Activated CD4-positive, alpha-beta T cell treated with anti-CD3 and anti-CD28 coated beads for 24 hours (primary cell): ENCODE data around the gene TIAL1.
"Not testable (repeated sequence)": the region's sequence is repeated elsewhere in the genome, so short reads cannot be mapped to it uniquely, and the experiment has no call there.

Source experiments
- DNase-seq, 2 donors: peaks; one replicate each; pipeline ENCODE4 v3.0.0-alpha.2; 2020; ENCODE audit warnings: low read depth in 2 of 2

Gene TIAL1

DNA sequence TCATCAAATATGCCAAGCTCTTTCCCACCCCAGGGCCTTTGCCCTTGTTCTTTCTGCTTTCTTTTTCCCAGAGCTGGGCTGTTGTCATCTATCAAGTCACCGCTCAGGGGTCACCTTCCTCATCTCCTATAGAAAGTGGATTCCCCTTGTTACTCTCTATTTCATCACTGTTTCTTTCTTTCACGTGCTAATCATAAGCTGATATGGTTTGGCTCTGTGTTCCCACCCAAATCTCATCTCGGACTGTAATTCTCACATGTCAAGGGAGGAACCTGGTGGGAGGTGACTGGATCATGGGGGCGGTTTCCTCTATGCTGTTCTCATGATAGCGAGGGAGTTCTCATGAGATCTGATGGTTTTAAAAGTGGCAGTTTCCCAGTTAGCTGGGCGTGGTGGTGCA is 17.0 kb upstream of the TIAL1 start:
- DNase-seq, result no peak

DNA sequence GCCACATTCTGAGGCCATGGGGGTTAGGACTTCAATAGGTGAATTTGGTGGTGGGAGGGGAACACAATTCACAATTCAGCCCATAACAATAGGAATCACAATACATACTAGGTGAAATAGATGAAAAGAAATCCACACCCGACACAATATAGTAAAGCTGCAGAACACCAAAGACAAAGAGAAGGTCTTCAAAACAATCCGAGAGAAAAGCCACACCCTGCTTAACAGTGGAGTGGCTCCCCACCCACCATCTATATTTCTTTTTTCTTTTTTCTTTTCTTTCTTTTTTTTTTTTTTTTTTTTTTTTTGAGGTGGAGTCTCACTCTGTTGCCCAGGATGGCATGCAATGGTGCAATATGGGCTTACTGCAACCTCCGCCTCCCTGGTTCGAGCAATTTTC is 14.7 kb upstream of the TIAL1 start:
- no peak for DNase-seq

DNA sequence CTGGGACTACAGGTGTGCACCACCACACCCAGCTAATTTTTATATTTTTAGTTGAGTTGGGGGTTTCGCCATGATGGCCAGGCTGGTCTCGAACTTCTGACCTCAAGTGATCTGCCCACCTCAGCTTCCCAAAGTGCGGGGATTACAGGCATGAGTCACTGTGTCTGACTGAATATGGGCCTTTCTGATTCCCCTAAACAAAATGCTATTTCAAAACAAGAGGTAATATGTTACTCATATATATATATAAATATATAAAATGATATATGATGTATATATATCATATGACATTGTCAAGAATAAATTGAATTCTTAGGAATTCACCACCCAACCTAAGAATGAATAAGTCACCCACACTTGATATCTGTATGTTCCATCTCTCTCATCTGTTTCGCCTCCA is 12.8 kb upstream of the TIAL1 start:
- DNase-seq, result no peak

DNA sequence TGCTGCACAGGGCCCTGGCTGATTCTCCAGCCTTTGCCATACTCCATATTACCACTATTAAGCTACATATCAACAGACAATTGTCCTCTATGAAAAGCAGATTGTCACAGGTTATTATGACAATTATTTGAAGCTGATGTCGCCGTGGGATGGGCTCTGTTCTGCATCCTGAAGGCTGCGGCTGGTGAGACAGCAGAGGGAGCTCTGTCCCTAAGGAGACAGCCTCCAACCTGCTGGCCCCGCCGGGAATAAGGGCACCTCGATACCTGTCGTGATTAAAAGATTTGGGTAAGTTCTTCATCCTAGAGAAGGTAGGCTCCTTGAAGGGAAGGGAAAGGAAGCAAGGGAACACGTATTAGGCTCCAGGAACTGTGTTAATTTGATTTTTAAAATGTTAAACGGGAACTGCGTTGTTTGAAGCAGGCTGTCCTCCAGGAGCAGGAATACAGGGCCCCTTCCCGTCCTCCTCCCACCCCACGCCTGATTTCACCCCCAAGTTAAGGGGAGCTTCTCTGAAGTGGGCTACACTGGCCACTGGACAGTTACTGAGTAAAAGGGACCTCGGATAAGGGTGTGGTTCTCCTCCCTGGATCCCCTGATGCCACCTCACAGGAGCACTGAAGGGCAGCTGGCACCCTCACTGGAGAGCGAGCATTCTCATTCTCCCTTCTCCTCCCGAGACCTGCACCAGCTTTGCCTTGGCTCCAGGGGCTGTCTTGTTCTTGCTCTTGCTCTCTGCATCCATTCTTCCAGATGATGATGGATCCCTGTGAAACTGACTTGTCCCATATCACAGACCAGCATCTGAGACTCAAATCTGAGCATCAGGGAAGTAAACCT is 11.8 kb upstream of the TIAL1 start:
- peak in 1 of 2 donors; percentile 7 for DNase-seq

DNA sequence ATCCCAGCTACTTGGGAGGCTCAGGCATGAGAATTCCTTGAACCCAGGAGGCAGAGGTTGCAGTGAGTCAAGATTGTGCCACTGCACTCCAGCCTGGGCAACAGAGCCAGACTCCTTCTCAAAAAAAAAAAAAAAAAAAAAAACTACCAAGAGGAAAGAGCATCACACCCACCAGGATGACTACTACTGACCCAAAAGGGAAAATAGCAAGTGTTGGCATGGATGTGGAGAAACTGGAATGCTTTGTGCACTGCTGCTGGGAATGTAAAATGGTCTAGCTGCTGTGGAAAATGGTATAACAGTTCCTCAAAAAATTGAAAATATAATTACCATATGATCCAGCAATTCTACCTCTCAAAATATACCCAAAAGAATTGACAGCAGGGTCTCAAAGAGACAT is 7.7 kb upstream of the TIAL1 start:
- DNase-seq, result no peak

DNA sequence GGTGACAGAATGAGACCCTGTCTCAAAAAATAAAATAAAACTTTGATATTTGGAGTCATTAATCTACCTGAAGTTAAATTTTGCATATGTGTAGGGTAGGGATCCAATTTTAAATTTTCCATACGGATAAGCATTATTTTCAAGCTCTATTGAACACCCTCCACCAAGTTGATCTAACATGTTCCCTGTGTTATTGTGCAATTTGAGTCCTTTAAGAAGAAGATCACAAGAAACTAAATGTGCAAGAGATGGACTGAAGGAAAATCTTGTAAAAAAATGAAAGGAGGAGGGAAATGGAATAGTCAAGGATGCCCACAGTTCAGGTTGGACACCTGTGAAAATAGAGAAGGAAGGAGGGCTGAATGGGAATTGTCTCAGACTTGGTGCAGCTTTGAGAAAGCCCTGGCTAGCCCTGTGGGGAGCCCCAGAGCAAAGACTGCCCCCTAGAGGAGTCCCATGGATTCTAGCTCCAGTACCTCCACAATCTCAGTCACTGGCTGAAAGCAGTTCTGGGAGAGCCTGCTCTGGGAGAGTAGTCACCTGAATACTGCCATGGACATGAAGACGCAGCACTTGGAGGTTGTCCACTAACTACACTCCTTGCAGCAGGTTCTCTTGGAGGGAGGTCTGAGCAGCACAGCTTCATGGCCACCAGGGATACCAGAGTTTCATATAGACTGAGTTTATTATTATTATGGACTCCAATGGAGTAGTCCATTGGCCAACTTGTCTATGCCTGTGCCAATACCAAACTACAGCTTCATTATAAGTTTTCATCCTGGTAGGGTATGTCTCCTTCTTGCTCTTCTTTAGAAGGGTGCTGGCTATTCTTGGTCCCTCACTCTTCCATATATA is 5.7 kb upstream of the TIAL1 start:
- peak; percentile 15 to 16 for DNase-seq

DNA sequence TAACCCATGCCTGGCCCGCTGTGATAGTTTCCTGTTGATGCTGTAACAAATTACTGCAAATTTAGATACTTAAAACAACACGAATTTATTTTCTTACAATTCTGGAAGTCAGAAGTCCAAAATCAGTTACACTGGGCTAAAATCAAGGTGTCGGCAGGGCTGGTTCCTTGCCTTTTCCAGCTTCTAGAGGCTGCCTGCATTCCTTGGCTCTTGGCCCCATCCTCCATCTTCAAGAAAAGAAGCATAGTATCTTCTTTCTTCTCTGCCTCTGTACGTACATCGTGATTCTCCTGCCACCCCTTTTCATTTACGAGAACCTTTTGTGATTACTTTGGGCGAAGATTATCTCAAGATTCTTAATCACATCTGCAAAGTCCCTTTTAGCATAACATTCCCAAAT is 1.6 kb upstream of the TIAL1 start:
- DNase-seq, result no peak

DNA sequence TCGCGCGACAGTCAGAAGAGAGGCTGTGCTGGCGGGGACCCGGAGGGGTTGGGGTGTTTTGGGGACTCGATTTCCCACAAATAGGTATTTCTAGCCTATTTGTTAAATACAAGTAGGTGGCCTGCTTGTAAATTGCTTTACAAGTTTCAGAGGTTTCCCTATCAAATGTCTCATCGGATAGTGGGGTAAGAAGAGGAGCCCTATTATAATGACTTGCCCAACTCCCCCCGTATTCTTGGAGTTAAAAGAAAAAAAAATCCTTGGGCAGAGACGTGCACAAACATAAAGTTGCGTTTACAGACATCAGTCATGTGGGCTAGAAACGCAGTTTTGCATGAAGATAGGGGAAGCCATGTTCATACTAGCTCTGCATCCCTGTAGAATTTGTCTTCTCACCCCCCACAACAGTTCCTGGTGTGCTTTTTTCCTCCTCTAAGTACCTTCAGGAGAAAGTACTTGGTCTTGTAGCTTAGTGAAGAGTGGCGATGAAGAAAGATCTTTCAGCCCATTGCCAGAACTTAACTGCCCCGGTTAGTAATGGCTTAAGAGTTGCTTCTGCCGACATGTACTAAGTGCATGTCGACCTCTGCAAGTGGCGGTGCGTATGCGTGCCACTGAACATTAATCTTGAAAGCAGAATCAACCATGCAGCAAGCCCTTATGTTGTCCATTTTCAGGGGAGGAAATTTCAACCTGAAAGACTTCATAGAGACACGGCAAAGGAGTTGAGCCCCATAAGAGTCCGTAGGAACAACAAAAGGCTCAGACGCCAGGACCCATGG is 832 bp upstream of the TIAL1 start:
- DNase-seq, result no peak

DNA sequence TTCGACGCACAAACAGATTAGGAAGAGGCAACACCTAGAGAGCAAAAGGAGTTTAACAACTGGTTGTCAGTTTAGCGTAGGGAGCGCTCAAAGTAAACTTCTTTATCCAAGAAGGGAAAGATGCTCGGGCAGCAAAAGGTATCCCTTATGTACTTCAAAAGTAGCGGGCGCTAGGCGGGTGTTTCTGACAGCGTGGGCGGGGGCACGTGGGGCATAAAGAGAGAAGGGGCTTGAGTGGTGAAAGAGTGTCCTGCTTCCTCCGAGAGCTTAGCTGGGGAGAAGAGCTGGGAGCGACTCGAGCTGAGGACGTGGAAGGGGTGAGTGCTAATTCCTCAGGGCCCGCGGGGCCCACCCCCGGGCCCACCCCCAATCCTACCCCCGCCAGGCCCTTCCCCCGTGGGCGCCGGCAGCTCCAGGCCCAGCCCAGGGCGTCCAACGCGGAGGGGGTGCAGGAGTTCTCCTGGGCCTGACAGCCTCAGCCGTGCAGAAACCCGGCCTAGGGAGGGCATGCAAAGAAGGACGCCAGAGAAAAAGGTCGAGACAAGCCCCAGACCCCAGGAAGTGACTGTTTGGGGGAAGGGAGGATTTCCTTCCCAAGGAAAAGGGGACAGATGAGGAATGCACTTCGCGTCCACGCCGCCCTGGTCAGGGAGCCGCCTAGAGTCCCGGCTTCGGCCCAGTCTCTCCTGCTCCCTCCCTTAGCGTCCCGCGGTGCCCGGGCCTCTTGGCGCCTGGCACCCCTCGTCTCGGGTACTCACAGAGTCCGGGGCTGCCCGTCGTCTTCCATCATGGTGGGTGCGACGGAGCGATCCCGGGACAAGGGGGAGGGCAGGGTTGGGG is 868 bp downstream of the TIAL1 start:
- DNase-seq, result peak; percentile 58 to 62

DNA sequence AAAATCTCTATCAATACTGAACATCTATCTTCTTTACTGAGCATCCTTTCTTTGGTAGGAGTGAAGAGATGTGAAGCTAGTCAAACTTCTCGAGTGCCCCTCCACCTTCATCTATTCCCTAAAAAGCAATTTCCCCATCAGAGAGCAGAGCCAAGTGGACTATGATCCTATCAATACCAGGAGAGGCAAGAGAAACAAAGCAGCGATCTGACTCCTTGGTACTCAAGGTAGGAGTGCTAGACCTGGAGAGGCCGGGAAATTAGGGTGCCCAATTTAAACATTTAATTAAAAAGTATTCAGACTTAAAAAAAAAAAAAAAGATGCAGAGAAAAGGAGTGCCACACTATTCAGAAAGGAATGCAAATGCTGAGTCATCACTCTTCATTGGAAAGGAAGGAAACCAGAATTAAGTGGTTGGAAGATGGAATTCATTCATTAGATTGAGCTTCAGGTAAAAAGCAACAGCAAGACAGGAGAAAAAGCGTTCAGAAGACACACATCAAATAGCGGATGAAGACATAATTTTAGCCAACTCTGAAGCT is 1.6 kb downstream of the TIAL1 start:
- DNase-seq, result no peak

DNA sequence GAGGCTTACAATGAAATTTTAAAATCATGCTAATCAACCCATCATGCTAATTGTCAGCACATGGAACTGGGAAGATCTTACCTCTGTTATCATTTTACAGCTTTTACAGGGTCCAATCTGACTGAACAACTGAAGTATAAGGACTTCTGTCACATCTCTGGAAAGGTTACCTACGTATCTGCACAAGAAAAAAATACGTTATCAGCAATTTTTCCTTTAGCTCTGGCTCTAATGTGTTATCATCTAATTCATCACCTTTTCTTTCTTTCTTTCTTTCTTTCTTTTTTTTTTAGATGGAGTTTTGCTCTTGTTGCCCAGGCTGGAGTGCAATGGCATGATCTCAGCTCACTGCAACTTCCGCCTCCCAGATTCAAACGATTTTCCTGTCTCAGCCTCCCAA is 8.7 kb downstream of the TIAL1 start:
- no peak for DNase-seq

DNA sequence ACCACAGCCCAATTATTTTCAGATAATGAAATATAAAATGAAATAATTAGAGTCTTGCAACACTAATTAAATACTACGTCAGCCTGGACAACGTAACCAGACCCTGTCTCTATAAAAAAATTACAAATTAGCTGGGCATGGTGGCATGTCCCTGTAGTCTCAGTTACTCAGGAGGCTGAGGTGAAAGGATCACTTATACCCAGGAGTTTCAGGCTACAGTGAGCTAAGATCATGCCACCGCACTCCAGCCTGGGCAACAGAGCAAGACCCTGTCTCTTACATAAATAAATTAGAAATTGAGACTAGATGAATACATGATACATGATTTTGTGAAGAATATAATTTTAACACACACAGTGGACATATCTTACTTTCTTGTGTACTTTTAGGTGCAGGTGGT is 18.4 kb downstream of the TIAL1 start:
- no peak for DNase-seq

DNA sequence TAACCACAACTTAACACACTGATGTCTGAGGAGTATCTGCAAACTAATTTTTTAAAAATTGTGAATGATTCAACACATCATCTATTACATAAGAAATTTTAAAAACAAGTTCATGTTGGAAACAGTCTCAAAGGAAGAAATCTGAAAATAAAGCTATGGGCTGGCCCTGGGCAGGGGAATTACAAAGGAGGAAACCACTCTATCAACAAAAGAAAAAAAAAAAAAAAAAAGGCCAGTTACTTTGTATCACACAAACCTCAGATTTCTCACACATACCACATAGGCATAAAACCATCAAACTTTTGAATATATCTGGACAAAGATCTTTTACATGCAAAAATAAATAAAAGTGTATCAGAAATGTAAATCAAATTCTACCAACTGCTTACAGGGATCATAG is 20.8 kb downstream of the TIAL1 start:
- no peak for DNase-seq

DNA sequence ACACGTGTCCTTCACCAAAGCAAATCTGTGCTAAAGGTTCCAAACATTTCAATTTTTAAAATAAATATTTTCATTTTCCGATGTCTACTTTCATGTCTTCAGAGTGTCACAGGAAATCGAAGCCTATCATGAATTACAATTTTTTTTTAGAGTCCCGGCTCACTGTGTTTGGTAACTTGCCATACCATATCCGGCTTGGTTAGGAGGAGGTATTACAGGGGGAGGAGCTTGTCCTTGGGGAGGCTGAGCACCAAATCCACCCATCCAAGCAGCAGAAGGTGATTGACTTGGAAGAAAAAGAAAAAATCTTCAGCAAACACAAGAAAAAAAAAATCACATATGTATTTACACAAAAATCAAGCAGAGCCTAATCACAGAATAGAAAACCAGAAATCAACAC is 21.3 kb downstream of the TIAL1 start:
- no peak for DNase-seq

DNA sequence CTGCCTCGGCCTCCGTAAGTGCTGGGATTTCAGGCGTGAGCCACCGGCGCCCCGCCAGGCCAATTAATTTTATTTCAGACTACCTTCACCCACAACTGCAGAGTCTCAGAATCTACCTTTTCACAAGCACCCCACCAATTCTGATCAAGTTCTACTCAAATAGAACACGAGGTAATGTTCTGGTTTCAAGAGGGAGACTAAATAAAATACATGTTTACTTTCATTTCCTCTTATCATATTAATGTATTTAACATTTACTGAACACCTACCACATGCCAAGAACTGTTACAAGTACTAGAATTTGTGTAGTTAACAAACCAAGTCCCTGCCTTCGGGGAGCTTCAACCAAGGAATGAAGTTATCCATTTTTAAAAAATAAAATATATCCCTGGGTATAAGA is 28.8 kb downstream of the TIAL1 start:
- DNase-seq, result no peak

DNA sequence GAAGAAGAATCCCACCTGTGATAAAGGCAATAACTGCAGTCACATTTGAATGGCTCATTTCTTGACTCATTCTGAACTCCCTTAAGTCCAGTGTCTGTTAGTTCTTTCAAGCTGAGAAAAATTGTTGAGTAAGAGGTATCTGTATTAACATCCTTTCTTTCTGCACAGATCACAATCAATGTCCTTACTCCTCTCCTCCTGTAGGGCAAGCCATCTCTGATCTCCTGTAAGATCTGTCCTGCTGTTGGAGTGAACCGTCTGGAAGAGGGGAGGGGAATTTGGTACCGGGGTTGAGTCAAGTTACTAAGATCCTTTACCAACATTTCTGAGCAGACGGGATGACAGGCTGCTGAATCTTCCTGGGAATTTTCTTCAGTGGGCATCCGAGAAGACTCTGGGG is 34.7 kb downstream of the TIAL1 start:
- no peak for DNase-seq

DNA sequence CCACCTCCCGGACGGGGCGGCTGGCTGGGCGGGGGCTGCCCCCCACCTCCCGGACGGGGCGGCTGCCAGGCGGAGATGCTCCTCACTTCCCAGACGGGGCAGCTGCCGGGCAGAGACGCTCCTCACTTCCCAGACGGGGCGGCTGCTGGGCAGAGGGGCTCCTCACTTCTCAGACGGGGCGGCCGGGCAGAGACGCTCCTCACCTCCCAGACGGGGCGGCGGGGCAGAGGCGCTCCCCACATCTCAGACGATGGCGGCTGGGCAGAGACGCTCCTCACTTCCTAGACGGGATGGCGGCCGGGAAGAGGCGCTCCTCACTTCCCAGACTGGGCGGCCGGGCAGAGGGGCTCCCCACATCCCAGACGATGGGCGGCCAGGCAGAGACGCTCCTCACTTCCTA is 37.3 kb downstream of the TIAL1 start:
- not testable (repeated sequence) for DNase-seq

DNA sequence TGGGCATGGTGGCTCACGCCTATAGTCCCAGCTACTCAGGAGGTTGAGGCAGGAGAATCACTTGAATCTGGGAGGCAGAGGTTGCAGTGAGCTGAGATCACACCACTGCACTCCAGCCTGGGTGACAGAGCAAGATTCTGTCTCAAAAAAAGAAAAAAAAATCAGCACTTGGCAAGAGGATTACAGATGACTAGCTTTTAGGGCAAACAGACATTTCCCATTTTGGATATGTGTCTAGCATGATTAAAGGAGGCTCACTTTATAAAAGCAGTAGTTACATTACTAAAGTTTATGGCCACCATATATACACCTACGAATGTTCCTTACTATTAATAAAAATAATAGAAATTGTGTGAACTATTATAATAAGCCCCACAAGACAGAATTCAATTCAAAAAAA is 40.7 kb downstream of the TIAL1 start:
- DNase-seq, result not testable (repeated sequence)

DNA sequence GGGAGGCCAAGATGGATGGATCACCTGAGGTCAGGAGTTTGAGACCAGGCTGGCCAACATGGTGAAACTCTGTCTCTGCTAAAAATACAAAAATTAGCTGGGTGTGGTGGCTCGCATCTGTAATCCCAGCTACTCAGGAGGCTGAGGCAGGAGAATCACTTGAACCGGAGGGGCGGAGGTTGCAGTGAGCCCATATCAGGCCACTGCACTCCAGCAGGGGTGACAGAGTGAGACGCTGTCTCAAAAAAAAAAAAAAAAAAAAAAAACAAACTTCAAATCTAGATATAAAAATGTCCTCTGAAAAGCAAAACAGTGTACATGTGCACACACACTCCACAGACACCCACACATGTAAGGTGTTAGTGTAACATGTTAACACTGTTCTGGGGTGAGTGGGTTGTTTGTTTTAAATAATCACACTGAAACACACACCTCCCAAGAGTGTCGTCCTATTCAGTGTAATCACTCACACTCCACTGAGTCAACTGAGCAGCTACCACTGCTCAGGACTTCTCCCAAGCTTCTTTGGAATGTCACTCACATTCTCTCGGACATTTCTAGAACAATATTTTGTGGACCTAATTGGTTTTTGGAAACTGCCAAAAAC is 41.5 kb downstream of the TIAL1 start:
- DNase-seq, result no peak

DNA sequence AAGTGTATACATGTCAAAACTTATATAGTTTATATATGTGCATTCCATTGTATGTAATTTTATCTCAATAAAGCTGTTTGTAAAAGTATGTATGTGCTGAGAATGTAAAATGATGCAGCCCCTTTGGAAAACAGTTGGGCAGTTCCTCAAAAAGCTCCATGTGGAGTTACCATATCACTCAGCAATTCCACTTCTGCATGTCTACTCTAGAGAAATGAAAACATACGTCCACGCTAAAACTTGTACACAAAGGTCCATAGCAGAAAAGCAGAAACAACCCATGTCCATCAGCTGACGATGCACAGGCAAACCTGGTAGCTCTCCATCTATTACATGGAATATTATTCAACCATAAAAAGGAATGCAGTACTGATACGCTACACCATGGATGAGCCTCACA is 45.9 kb downstream of the TIAL1 start:
- DNase-seq, result no peak
